Fibroblast of skin of back (primary cell): ENCODE results near the gene TMPRSS9.
"Not testable (repeated sequence)": the region's sequence is repeated elsewhere in the genome, so short reads cannot be mapped to it uniquely, and the experiment has no call there.

Experiments
- DNase-seq: peaks from one replicate; pipeline ENCODE4 v3.0.0-alpha.2; 2013

The TMPRSS9 gene

DNA sequence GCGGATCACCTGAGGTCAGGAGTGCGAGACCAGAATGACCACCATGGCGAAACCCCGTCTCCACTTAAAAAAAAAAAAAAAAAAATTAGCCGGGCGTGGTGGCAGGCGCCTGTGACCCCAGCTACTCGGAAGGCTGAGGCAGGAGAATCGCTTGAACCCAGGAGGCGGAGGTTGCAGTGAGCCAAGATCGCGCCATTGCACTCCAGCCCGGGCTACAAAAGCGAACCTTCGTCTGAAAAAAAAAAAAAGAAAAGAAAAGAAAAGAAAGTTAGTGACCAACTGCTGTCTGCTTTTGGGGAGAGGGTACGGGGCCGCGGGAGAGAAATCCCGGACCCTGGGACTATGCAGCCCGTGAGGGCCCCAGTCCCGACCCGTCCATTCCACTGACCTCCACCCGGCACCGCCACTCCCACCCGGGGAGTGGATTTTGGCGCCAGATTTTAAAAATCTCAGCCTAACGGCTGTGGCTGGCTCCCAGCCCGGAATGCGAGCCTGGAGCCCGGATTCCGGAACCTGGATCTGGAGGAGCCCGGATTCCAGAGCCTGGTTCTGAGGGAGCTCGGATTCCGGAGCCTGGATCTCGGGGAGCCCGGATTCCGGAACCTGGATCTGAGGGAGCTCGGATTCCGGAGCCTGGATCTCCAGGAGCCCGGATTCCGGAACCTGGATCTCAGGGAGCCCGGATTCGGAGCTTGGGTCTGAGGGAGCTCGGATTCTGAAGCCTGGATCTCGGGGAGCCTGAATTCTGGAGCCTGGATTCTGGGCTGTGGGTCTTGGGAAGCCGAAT, 102.8 kb downstream of the TMPRSS9 start:
- peak; percentile 98 for DNase-seq

DNA sequence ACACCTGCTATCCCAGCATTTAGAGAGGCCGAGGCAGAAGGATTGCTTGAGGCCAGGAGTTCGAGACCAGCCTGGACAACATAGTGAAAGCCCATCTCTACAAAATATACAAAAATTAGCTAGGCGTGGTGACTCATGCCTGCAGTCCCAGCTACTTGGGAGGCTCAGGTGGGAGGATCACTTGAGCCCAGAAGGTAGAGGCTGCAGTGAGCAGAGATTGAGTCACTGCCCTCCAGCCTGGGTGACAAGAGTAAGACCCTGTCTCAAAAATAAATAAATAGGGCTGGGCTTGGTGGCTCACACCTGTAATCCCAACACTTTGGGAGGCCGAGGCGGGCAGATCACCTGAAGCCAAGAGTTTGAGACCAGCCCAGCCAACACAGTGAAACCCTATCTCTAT, 103.6 kb downstream of the TMPRSS9 start:
- not testable (repeated sequence) for DNase-seq

DNA sequence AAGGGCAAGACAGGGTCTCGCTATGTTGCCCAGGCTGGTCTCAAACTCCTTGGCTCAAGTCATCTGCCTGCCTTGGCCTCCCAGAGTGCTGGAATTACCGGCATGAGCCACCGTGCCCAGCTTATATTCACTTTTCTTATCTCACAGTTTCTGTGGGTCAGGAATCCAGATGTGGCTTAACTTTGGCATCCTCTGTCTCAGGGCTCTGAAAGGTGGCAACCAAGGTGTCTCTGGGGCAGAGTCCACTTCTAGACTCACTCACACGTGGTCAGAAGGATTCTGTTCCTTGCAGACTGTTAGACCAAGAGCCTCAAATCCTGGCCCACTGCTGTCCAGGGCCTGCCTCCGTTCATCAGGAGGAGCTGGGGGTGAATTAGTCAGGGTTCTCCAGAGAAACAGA, 104.3 kb downstream of the TMPRSS9 start:
- peak; percentile 33 for DNase-seq

GRCh38 chr19:2468596-2468995, 108.5 kb downstream of the TMPRSS9 start:
- DNase-seq, result peak; percentile 51

- peak; percentile 97 for DNase-seq
Observed at GRCh38 chr19:2469102-2469914, 109.2 kb downstream of the TMPRSS9 start.

DNA sequence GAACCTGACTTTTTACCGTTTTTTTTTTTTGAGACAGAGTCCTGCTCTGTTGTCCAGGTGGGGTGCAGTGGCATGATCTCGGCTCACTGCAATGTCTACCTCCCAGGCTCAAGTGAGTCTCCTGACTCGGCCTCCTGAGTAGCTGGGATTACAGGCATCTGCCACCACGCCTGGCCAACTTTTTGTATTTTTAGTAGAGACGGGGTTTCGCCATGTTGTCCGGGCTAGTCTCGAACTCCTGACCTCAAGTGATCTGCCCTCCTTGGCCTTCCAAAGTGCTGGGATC, 109.8 kb downstream of the TMPRSS9 start:
- not testable (repeated sequence) for DNase-seq

- DNase-seq, result peak; percentile 95
Observed at GRCh38 chr19:2474232-2475017, 114.4 kb downstream of the TMPRSS9 start.

- peak; percentile 73 for DNase-seq
Observed at GRCh38 chr19:2475018-2475701, 115.1 kb downstream of the TMPRSS9 start.
